ENCODE results near the gene MRM2. TPM values are rescaled to one million over a fixed set of nuclear protein-coding genes. Genes with fewer than 3 reads are reported as not detected.
A peak's percentile ranks its signal among the peaks of the same experiment; 100 is the strongest.

Gene MRM2
- total RNA-seq, 1 experiment from 2014 or later = 49.9 TPM

GRCh38 chr7:2279896-2280295 is 37.9 kb upstream of the MRM2 start:
- POLR2A ChIA-PET = interaction anchor here (0.7 kb wide), 1 partner anchor 30 kb away, joined by 6 read pairs; no protein-coding TSS in a partner anchor
- H3K4me1 ChIP-seq (ENCODE audit: control insufficient read depth, insufficient read depth, low read length) = no peaks in the 10 kb centered on the region
- no peak overlapping the region for H3K4me3 ChIP-seq (ENCODE audit: low read depth in 2 of 2, low read length in 2 of 2)
- no peak overlapping the region for H3K27ac ChIP-seq (ENCODE audit: low read length)
- CTCF ChIA-PET = no interaction called here
- no peaks in the 10 kb centered on the region for H3K27me3 ChIP-seq (ENCODE audit: control insufficient read depth, insufficient read depth, low read length)
- BruUV-seq (replicated peaks) = no TSS peak
- ATAC-seq (no peak), DNase-seq (ENCODE audit: low read depth, low spot score) (no peak)
- no peak for TF ChIP-seq SIN3A (IDR thresholded peaks at IDR 0.05; ENCODE audit: borderline replicate concordance, insufficient read depth, low read depth, low read length)
- H3K36me3 ChIP-seq (ENCODE audit: control insufficient read depth, insufficient read depth, low read length) = no peaks in the 10 kb centered on the region
- intact Hi-C loops (cut with micrococcal nuclease; ENCODE audit: unreplicated experiment) = no loop called here
- in situ Hi-C loops (cut with HindIII; ENCODE audit: low pct_unique_long_range_greater_than_20kb, low sequenced_read_pairs) = no loop called here
- no peaks in the 10 kb centered on the region for H3K9me3 ChIP-seq (ENCODE audit: control insufficient read depth, insufficient read depth, low read depth, low read length)

GRCh38 chr7:2278026-2278425 is 36.0 kb upstream of the MRM2 start:
- ChIA-PET CTCF (no interaction called here), POLR2A (no interaction called here)
- Histone ChIP-seq H3K9me3 (ENCODE audit: control insufficient read depth, insufficient read depth, low read depth, low read length) (no peaks in the 10 kb centered on the region), H3K4me1 (ENCODE audit: control insufficient read depth, insufficient read depth, low read length) (no peaks in the 10 kb centered on the region), H3K36me3 (ENCODE audit: control insufficient read depth, insufficient read depth, low read length) (no peaks in the 10 kb centered on the region), H3K27ac (ENCODE audit: low read length) (no peak overlapping the region), H3K4me3 (ENCODE audit: low read depth in 2 of 2, low read length in 2 of 2) (no peak overlapping the region), H3K27me3 (ENCODE audit: control insufficient read depth, insufficient read depth, low read length) (no peaks in the 10 kb centered on the region)
- ATAC-seq = 0 out of 2 replicates have a peak, but pooled peaks have one; percentile 10
- no peak for DNase-seq (ENCODE audit: low read depth, low spot score)
- no peak for TF ChIP-seq POLR2AphosphoS5 (IDR thresholded peaks at IDR 0.05; ENCODE audit: low read depth, low read length)
- no peak for TF ChIP-seq REST (IDR thresholded peaks at IDR 0.05; ENCODE audit: insufficient read depth in 1 of 2, low read depth in 2 of 2, low read length in 1 of 2)
- no peak for TF ChIP-seq SIN3A (IDR thresholded peaks at IDR 0.05; ENCODE audit: borderline replicate concordance, insufficient read depth, low read depth, low read length)
- TF ChIP-seq, protein P1, sequence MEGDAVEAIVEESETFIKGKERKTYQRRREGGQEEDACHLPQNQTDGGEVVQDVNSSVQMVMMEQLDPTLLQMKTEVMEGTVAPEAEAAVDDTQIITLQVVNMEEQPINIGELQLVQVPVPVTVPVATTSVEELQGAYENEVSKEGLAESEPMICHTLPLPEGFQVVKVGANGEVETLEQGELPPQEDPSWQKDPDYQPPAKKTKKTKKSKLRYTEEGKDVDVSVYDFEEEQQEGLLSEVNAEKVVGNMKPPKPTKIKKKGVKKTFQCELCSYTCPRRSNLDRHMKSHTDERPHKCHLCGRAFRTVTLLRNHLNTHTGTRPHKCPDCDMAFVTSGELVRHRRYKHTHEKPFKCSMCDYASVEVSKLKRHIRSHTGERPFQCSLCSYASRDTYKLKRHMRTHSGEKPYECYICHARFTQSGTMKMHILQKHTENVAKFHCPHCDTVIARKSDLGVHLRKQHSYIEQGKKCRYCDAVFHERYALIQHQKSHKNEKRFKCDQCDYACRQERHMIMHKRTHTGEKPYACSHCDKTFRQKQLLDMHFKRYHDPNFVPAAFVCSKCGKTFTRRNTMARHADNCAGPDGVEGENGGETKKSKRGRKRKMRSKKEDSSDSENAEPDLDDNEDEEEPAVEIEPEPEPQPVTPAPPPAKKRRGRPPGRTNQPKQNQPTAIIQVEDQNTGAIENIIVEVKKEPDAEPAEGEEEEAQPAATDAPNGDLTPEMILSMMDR (IDR thresholded peaks at IDR 0.05) = no peak
- TF ChIP-seq TCF7L2 (IDR thresholded peaks at IDR 0.05; ENCODE audit: low read depth, low read length) = no peak
- BruUV-seq (replicated peaks) = no TSS peak
- intact Hi-C loops (cut with micrococcal nuclease; ENCODE audit: unreplicated experiment) (no loop called here), in situ Hi-C loops (cut with HindIII; ENCODE audit: low pct_unique_long_range_greater_than_20kb, low sequenced_read_pairs) (no loop called here)

DNA sequence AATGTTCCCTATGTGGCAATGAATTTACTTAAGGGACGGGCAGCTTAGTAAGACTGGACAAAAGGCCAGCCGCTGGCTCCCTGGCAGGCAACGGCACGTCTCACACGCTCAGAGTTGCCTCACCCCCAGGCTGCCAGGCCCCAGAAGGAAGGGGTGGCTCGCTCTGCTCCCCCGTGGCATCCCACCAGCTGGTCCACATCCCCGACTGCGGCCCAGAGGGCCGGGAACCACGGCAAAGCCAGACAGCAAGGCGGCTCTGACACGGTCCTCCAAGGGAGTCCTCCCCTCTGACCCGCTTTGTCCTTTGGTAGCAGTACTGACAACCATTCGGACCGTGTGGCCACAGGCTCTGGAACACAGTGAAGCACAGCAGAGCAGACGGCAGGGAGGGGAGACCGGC is 34.1 kb upstream of the MRM2 start:
- no peaks in the 10 kb centered on the region for H3K4me1 ChIP-seq (ENCODE audit: control insufficient read depth, insufficient read depth, low read length)
- no peaks in the 10 kb centered on the region for H3K36me3 ChIP-seq (ENCODE audit: control insufficient read depth, insufficient read depth, low read length)
- ChIA-PET CTCF (no interaction called here), POLR2A (no interaction called here)
- in situ Hi-C loops (cut with HindIII; ENCODE audit: low pct_unique_long_range_greater_than_20kb, low sequenced_read_pairs) = no loop called here
- no peaks in the 10 kb centered on the region for H3K27me3 ChIP-seq (ENCODE audit: control insufficient read depth, insufficient read depth, low read length)
- H3K9me3 ChIP-seq (ENCODE audit: control insufficient read depth, insufficient read depth, low read depth, low read length) = no peaks in the 10 kb centered on the region
- DNase-seq (ENCODE audit: low read depth, low spot score) (no peak), ATAC-seq (no peak)
- no TSS peak for BruUV-seq (replicated peaks)
- H3K27ac ChIP-seq (ENCODE audit: low read length) = no peak overlapping the region
- no peak overlapping the region for H3K4me3 ChIP-seq (ENCODE audit: low read depth in 2 of 2, low read length in 2 of 2)
- no peak for TF ChIP-seq REST (IDR thresholded peaks at IDR 0.05; ENCODE audit: insufficient read depth in 1 of 2, low read depth in 2 of 2, low read length in 1 of 2)
- no peak for TF ChIP-seq SIN3A (IDR thresholded peaks at IDR 0.05; ENCODE audit: borderline replicate concordance, insufficient read depth, low read depth, low read length)
- no peak for TF ChIP-seq POLR2AphosphoS5 (IDR thresholded peaks at IDR 0.05; ENCODE audit: low read depth, low read length)
- TF ChIP-seq, protein P1 (IDR thresholded peaks at IDR 0.05) = no peak
- intact Hi-C loops (cut with micrococcal nuclease; ENCODE audit: unreplicated experiment) = no loop called here
